ENCODE results near the gene FSIP1. TPM values are rescaled to one million over a fixed set of nuclear protein-coding genes. Genes with fewer than 3 reads are reported as not detected.

Gene FSIP1
- total RNA-seq, 1 experiment from 2014 or later, result 0.61 TPM

DNA sequence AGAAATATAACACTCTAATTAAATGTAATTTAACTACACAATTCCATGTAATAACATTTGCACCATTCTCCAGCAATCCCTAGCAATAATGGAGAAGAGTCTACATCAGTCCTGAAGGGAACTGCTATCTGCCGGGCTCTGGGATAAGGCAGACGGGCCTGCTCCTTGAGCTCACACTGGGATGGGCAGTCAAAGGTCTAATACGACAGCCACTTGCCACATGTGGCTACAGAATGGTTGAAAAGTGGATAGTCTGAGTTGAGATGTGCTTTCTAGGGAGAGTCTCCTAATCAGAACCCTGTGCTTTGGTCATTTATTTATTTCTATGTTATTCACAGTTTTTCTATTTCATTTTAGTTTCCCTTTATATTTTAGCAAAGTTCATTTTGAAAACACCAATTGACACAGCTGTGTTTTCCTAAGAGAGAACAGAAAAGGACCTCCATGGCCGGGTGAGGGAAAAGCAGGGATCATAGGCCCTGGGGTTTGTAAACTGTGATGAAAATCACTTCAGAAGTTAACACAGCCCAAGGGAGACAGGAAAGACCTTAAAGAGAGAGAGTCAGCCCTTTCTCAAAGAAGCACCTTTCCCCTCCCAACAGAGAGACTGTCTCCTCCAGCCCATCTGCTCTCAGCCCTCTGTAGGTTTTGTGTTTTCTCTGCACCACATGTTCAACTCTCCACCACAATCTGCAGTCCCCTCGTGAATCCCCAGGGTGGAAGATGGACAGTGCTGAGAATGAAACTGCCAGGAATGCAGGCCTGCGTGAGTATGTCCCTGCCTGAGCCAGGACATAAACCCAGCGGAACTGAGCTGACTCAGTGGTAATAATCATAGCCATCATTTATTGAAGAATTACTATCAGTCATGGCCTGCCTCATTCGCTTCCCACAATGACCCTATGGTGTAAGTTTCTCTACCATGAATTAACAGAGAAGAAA, 11.6 kb downstream of the FSIP1 start (continued):
- no peak for TF ChIP-seq ZNF121 (CRISPR knock-in tag; IDR thresholded peaks at IDR 0.05)
- TF ChIP-seq, protein P1, sequence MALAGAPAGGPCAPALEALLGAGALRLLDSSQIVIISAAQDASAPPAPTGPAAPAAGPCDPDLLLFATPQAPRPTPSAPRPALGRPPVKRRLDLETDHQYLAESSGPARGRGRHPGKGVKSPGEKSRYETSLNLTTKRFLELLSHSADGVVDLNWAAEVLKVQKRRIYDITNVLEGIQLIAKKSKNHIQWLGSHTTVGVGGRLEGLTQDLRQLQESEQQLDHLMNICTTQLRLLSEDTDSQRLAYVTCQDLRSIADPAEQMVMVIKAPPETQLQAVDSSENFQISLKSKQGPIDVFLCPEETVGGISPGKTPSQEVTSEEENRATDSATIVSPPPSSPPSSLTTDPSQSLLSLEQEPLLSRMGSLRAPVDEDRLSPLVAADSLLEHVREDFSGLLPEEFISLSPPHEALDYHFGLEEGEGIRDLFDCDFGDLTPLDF (CRISPR knock-in tag; IDR thresholded peaks at IDR 0.05), result no peak
- no peak for TF ChIP-seq ATF2 (CRISPR knock-in tag; IDR thresholded peaks at IDR 0.05; ENCODE audit: borderline replicate concordance, low read depth)
- no peak for TF ChIP-seq ZSCAN18 (CRISPR knock-in tag; IDR thresholded peaks at IDR 0.05)
- no peak for TF ChIP-seq TEAD4 (CRISPR knock-in tag; IDR thresholded peaks at IDR 0.05)
- no peak for TF ChIP-seq ZNF219 (CRISPR knock-in tag; IDR thresholded peaks at IDR 0.05; ENCODE audit: borderline replicate concordance)
- TF ChIP-seq SMAD3 (CRISPR knock-in tag; IDR thresholded peaks at IDR 0.05; ENCODE audit: borderline replicate concordance), result no peak

GRCh38 chr15:39767921-39768320, 14.7 kb downstream of the FSIP1 start:
- peaks cover 10% of the 10 kb centered on the region for H3K36me3 Mint-ChIP-seq
- ChIA-PET CTCF (interaction anchor here (1.4 to 5.6 kb wide), 3 partner anchors 9 to 24 kb away, joined by 4 to 33 read pairs (median 4); no protein-coding TSS in a partner anchor), POLR2A (no interaction called here)
- no peak for DNase-seq (ENCODE audit: low spot score)
- H3K4me1 Mint-ChIP-seq, result peaks cover 3% of the 10 kb centered on the region; the same call in 1 of the 2 replicates
- no peaks in the 10 kb centered on the region for H3K27me3 Mint-ChIP-seq (ENCODE audit: low read depth)
- H3K9me3 Mint-ChIP-seq, result peaks cover 16% of the 10 kb centered on the region
- no peak overlapping the region for H3K4me3 Mint-ChIP-seq
- no peak overlapping the region for H3K27ac Mint-ChIP-seq
- ATAC-seq, result peak; percentile 91
- TF ChIP-seq ETV6 (CRISPR knock-in tag; IDR thresholded peaks at IDR 0.05) (no peak), GRHL2 (CRISPR knock-in tag; IDR thresholded peaks at IDR 0.05; ENCODE audit: insufficient replicate concordance, severe bottlenecking) (no peak), CREM (CRISPR knock-in tag; IDR thresholded peaks at IDR 0.05) (no peak), PREB (CRISPR knock-in tag; IDR thresholded peaks at IDR 0.05; ENCODE audit: borderline replicate concordance) (no peak), OVOL2 (CRISPR knock-in tag; IDR thresholded peaks at IDR 0.05; ENCODE audit: borderline replicate concordance) (no peak), ATF6 (CRISPR knock-in tag; IDR thresholded peaks at IDR 0.05) (no peak)
- TF ChIP-seq, protein P2, sequence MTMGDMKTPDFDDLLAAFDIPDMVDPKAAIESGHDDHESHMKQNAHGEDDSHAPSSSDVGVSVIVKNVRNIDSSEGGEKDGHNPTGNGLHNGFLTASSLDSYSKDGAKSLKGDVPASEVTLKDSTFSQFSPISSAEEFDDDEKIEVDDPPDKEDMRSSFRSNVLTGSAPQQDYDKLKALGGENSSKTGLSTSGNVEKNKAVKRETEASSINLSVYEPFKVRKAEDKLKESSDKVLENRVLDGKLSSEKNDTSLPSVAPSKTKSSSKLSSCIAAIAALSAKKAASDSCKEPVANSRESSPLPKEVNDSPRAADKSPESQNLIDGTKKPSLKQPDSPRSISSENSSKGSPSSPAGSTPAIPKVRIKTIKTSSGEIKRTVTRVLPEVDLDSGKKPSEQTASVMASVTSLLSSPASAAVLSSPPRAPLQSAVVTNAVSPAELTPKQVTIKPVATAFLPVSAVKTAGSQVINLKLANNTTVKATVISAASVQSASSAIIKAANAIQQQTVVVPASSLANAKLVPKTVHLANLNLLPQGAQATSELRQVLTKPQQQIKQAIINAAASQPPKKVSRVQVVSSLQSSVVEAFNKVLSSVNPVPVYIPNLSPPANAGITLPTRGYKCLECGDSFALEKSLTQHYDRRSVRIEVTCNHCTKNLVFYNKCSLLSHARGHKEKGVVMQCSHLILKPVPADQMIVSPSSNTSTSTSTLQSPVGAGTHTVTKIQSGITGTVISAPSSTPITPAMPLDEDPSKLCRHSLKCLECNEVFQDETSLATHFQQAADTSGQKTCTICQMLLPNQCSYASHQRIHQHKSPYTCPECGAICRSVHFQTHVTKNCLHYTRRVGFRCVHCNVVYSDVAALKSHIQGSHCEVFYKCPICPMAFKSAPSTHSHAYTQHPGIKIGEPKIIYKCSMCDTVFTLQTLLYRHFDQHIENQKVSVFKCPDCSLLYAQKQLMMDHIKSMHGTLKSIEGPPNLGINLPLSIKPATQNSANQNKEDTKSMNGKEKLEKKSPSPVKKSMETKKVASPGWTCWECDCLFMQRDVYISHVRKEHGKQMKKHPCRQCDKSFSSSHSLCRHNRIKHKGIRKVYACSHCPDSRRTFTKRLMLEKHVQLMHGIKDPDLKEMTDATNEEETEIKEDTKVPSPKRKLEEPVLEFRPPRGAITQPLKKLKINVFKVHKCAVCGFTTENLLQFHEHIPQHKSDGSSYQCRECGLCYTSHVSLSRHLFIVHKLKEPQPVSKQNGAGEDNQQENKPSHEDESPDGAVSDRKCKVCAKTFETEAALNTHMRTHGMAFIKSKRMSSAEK (CRISPR knock-in tag; IDR thresholded peaks at IDR 0.05; ENCODE audit: borderline replicate concordance), result no peak
- TF ChIP-seq, protein P3, sequence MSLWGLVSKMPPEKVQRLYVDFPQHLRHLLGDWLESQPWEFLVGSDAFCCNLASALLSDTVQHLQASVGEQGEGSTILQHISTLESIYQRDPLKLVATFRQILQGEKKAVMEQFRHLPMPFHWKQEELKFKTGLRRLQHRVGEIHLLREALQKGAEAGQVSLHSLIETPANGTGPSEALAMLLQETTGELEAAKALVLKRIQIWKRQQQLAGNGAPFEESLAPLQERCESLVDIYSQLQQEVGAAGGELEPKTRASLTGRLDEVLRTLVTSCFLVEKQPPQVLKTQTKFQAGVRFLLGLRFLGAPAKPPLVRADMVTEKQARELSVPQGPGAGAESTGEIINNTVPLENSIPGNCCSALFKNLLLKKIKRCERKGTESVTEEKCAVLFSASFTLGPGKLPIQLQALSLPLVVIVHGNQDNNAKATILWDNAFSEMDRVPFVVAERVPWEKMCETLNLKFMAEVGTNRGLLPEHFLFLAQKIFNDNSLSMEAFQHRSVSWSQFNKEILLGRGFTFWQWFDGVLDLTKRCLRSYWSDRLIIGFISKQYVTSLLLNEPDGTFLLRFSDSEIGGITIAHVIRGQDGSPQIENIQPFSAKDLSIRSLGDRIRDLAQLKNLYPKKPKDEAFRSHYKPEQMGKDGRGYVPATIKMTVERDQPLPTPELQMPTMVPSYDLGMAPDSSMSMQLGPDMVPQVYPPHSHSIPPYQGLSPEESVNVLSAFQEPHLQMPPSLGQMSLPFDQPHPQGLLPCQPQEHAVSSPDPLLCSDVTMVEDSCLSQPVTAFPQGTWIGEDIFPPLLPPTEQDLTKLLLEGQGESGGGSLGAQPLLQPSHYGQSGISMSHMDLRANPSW (CRISPR knock-in tag; conservative IDR thresholded peaks at IDR 0.05; ENCODE audit: low read depth), result no peak
- TF ChIP-seq, protein P4, sequence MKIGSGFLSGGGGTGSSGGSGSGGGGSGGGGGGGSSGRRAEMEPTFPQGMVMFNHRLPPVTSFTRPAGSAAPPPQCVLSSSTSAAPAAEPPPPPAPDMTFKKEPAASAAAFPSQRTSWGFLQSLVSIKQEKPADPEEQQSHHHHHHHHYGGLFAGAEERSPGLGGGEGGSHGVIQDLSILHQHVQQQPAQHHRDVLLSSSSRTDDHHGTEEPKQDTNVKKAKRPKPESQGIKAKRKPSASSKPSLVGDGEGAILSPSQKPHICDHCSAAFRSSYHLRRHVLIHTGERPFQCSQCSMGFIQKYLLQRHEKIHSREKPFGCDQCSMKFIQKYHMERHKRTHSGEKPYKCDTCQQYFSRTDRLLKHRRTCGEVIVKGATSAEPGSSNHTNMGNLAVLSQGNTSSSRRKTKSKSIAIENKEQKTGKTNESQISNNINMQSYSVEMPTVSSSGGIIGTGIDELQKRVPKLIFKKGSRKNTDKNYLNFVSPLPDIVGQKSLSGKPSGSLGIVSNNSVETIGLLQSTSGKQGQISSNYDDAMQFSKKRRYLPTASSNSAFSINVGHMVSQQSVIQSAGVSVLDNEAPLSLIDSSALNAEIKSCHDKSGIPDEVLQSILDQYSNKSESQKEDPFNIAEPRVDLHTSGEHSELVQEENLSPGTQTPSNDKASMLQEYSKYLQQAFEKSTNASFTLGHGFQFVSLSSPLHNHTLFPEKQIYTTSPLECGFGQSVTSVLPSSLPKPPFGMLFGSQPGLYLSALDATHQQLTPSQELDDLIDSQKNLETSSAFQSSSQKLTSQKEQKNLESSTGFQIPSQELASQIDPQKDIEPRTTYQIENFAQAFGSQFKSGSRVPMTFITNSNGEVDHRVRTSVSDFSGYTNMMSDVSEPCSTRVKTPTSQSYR (CRISPR knock-in tag; IDR thresholded peaks at IDR 0.05), result no peak
